GM12878 (cell line): ENCODE data around the gene POGLUT3. TPM values are rescaled to one million over a fixed set of nuclear protein-coding genes. Genes with fewer than 3 reads are reported as not detected.

Experiments
- ATAC-seq: fragments of 200-7000 bp; cut with Tn5 transposase; 3 replicates; pipeline ENCODE4 v1.9.1; 2020; ENCODE audit warnings: mild to moderate bottlenecking, moderate library complexity
- BruUV-seq: library from RNA; stranded (reverse); fragments of 400-500 nt; replicated peaks from 2 replicates; lab custom pipeline; 2021; lab: Mats Ljungman, UMichigan
- CTCF ChIA-PET: fragments of 300-600 bp; sonication (Branson Sonifier 250); formaldehyde crosslinking; extraction: SDS; loops from one replicate; lab custom pipeline; 2021; ENCODE audit warnings: inconsistent platforms; lab: Yijun Ruan, JAX
- POLR2A ChIA-PET: fragments of 350-600 bp; formaldehyde crosslinking; extraction: SDS; loops from one replicate; lab custom pipeline; 2021; ENCODE audit warnings: inconsistent platforms; lab: Charles Lee
- RAD21 ChIA-PET: fragments of 300-600 bp; sonication (Branson Sonifier 250); formaldehyde crosslinking; loops from one replicate; lab custom pipeline; 2023; ENCODE audit warnings: antibody characterized with exemption; ENCODE audit not compliant: unreplicated experiment; lab: Charles Lee
- SMC1A ChIA-PET: fragments of 300-600 bp; sonication (Branson Sonifier 250); formaldehyde crosslinking; loops from one replicate; lab custom pipeline; 2023; ENCODE audit not compliant: unreplicated experiment, uncharacterized antibody; lab: Charles Lee
- DNase-seq: peaks from one replicate; pipeline ENCODE4 v3.0.0-alpha.2; 2011; ENCODE audit warnings: low read depth, low spot score
- FAIRE-seq: peaks from 3 replicates; lab custom pipeline; 2011; peaks lifted over from hg19 to GRCh38; lab: Jason Lieb, UNC
- H2AFZ ChIP-seq: 2 replicates; pipeline ENCODE4 v1.6.0; 2011; ENCODE audit warnings: low read depth, low read length, control low read depth; ENCODE audit not compliant: control insufficient read depth
- H3K27ac ChIP-seq: 2 replicates; pipeline ENCODE4 v1.5.1; 2011; ENCODE audit warnings: control low read depth; ENCODE audit not compliant: control insufficient read depth, insufficient read depth
- H3K27me3 ChIP-seq, 2 experiments: replicated peaks in 1 of 2; 2 replicates each; pipeline versions ENCODE4 v1.6.0 to v1.6.1; 2011; ENCODE audit warnings: low read length in 1 of 2; ENCODE audit not compliant: control insufficient read depth in 2 of 2, insufficient read depth in 2 of 2
- H3K36me3 ChIP-seq, 2 experiments: 2 replicates each; pipeline ENCODE4 v1.5.1; 2011; ENCODE audit warnings: low read length in 1 of 2; ENCODE audit not compliant: control insufficient read depth in 2 of 2, insufficient read depth in 2 of 2
- H3K4me1 ChIP-seq: 2 replicates; pipeline ENCODE4 v1.6.1; 2011; ENCODE audit warnings: mild to moderate bottlenecking, low read length, moderate library complexity, mixed read lengths; ENCODE audit not compliant: control insufficient read depth, insufficient read depth
- H3K4me2 ChIP-seq: 2 replicates; pipeline ENCODE4 v1.6.0; 2011; ENCODE audit warnings: control low read depth; ENCODE audit not compliant: control insufficient read depth, insufficient read depth
- H3K4me3 ChIP-seq: fragments of 200-600 bp; sonication (generic); 2 replicates; pipeline ENCODE4 v1.5.1; 2016
- H3K79me2 ChIP-seq: 2 replicates; pipeline ENCODE4 v1.6.0; 2011; ENCODE audit warnings: low read length; ENCODE audit not compliant: control insufficient read depth, insufficient read depth
- H3K9ac ChIP-seq: 2 replicates; pipeline ENCODE4 v1.8.0; 2011; ENCODE audit warnings: low read length, control low read depth, mixed read lengths; ENCODE audit not compliant: control insufficient read depth, insufficient read depth
- H3K9me3 ChIP-seq: replicated peaks from 3 replicates; pipeline ENCODE4 v1.5.1; 2011; ENCODE audit warnings: mild to moderate bottlenecking, low read length; ENCODE audit not compliant: control insufficient read depth, insufficient read depth
- H4K20me1 ChIP-seq: 2 replicates; pipeline ENCODE4 v1.6.0; 2011; ENCODE audit not compliant: control insufficient read depth, insufficient read depth
- ASH2L ChIP-seq: fragments of 300-600, 200-600 bp; sonication (generic); IDR thresholded peaks from 2 replicates; pipeline ENCODE4 v1.6.1; 2017; ENCODE audit warnings: low read depth, mild to moderate bottlenecking, borderline replicate concordance
- ATF7 ChIP-seq: fragments of 450-650 bp; IDR thresholded peaks from 2 replicates; pipeline ENCODE4 v1.6.1; 2016; ENCODE audit warnings: low read depth, mild to moderate bottlenecking
- BHLHE40 ChIP-seq, 2 experiments: fragments of 450-650 bp in 1 of 2; IDR thresholded peaks; 2 replicates each; pipeline ENCODE4 v1.6.1; 2011 to 2017; ENCODE audit warnings: low read depth in 2 of 2, borderline replicate concordance in 1 of 2, improper control_type of control experiment in 1 of 2, low read length in 1 of 2, mild to moderate bottlenecking in 1 of 2
- DPF2 ChIP-seq: fragments of 450-650 bp; IDR thresholded peaks from 2 replicates; pipeline ENCODE4 v1.6.1; 2017; ENCODE audit warnings: mild to moderate bottlenecking
- FOS ChIP-seq: IDR thresholded peaks from 3 replicates; pipeline ENCODE4 v1.6.1; 2011; ENCODE audit warnings: borderline replicate concordance; ENCODE audit not compliant: insufficient read length; ENCODE audit errors: extremely low read depth
- GATAD2B ChIP-seq: fragments of 450-650 bp; conservative IDR thresholded peaks from 2 replicates; pipeline ENCODE4 v1.6.1; 2017; ENCODE audit warnings: low read depth, mild to moderate bottlenecking, moderate library complexity
- HCFC1 ChIP-seq: fragments of 150-350 bp; IDR thresholded peaks from 2 replicates; pipeline ENCODE4 v1.6.1; 2014; ENCODE audit warnings: low read length
- MLLT1 ChIP-seq: fragments of 450-650 bp; IDR thresholded peaks from 2 replicates; pipeline ENCODE4 v1.6.1; 2016; ENCODE audit warnings: mild to moderate bottlenecking
- MXI1 ChIP-seq: fragments of 150-350 bp; IDR thresholded peaks from 2 replicates; pipeline ENCODE4 v1.6.1; 2011; ENCODE audit warnings: low read depth, mild to moderate bottlenecking, inconsistent platforms, low read length, improper control_type of control experiment
- NFXL1 ChIP-seq: fragments of 450-650 bp; IDR thresholded peaks from 2 replicates; pipeline ENCODE4 v1.6.1; 2017; ENCODE audit warnings: antibody characterized with exemption, mild to moderate bottlenecking, borderline replicate concordance
- NFYA ChIP-seq: IDR thresholded peaks from 2 replicates; pipeline ENCODE4 v1.6.1; 2011; ENCODE audit warnings: low read depth, mild to moderate bottlenecking, low read length, improper control_type of control experiment, borderline replicate concordance
- POLR2AphosphoS2 ChIP-seq: IDR thresholded peaks from 2 replicates; pipeline ENCODE4 v1.6.1; 2011; ENCODE audit warnings: low read depth, mild to moderate bottlenecking, low read length, improper control_type of control experiment, moderate library complexity
- RELB ChIP-seq: fragments of 450-650 bp; IDR thresholded peaks from 2 replicates; pipeline ENCODE4 v1.6.1; 2017; ENCODE audit warnings: low read depth, mild to moderate bottlenecking, moderate library complexity
- RFX5 ChIP-seq: IDR thresholded peaks from 2 replicates; pipeline ENCODE4 v1.6.1; 2011; ENCODE audit warnings: low read depth, low read length, improper control_type of control experiment
- SMAD5 ChIP-seq: IDR thresholded peaks from 2 replicates; pipeline ENCODE4 v1.6.1; 2016; ENCODE audit warnings: antibody characterized with exemption, low read depth
- STAT1 ChIP-seq: fragments of 450-650 bp; conservative IDR thresholded peaks from 2 replicates; pipeline ENCODE4 v1.6.1; 2014; ENCODE audit warnings: antibody characterized with exemption, mild to moderate bottlenecking
- TCF3 ChIP-seq: IDR thresholded peaks from 2 replicates; pipeline ENCODE4 v1.6.1; 2012; ENCODE audit warnings: low read depth, mild to moderate bottlenecking, low read length, borderline replicate concordance; ENCODE audit not compliant: insufficient read depth
- ZBED1 ChIP-seq: IDR thresholded peaks from 2 replicates; pipeline ENCODE4 v1.6.1; 2016; ENCODE audit warnings: borderline replicate concordance
- ZNF687 ChIP-seq: fragments of 450-650 bp; IDR thresholded peaks from 2 replicates; pipeline ENCODE4 v1.6.1; 2017; ENCODE audit warnings: mild to moderate bottlenecking, moderate library complexity
- WGBS: methylation state at CpG from one replicate; pipeline ENCODE4 v1.1.6; 2016; ENCODE audit warnings: low lambda C conversion rate; ENCODE audit not compliant: insufficient replicate concordance, insufficient coverage; ENCODE audit errors: missing lambda C conversion rate; 5-methylcytosine and 5-hydroxymethylcytosine counted together
- in situ Hi-C: fragments of 300-500 bp; cut with MboI; formaldehyde crosslinking; loops from 9 replicates; pipeline ENCODE4 v1.14.3; 2018; ENCODE audit warnings: mixed read lengths
- intact Hi-C: fragments of 100-400 bp; cut with micrococcal nuclease; formaldehyde crosslinking; loops from one replicate; pipeline ENCODE4 v1.14.2; 2022; ENCODE audit not compliant: unreplicated experiment
- polyA plus RNA-seq, 11 experiments: library from polyadenylated mRNA; depleted of rRNA in 4 of 11; unstranded in 6 of 11; stranded (reverse) in 5 of 11; fragments of >200 nt; fragmentation: Nextera tagmentation in 4 of 11; fragmentation: Illumina TruSeq in 1 of 11; extraction: Ambion mirVana in 4 of 11; extraction: Trizol in 1 of 11; gene quantifications; 1 replicate in 1 of 11; 2 replicates in 10 of 11; pipeline versions ENCODE4 v1.2.1 to v1.2.3, GENCODE V29; 2011 to 2016; ENCODE audit warnings: inconsistent platforms in 2 of 11, missing spikeins in 2 of 11, low read depth in 1 of 11
- total RNA-seq, 4 experiments: library from RNA; depleted of rRNA in 3 of 4; stranded (reverse); fragments of >200 nt in 3 of 4; fragmentation: Illumina TruSeq in 1 of 4; extraction: Trizol in 1 of 4; gene quantifications; 2 replicates each; pipeline versions ENCODE4 v1.2.1 to v1.2.3, GENCODE V29; 2013 to 2021

Gene POGLUT3
- total and polyA plus RNA-seq, 10 of the 15 experiments (the other 5 are each of a cell fraction or from before 2014, with no cell fraction given) = 3.7 to 21.5 (median 12.9) TPM

- Histone ChIP-seq H3K27me3 (no peaks in the 10 kb centered on the region), H3K9ac (no peak overlapping the region), H3K79me2 (no peaks in the 10 kb centered on the region), H3K4me1 (no peaks in the 10 kb centered on the region), H3K4me3 (no peak overlapping the region), H3K9me3 (no peaks in the 10 kb centered on the region), H2AFZ (no peak overlapping the region)
- ChIA-PET CTCF (interaction anchor here (1.5 kb wide), 1 partner anchor 169 kb away, joined by 3 read pairs; no protein-coding TSS in a partner anchor), SMC1A (interaction anchor here (1.3 to 2.4 kb wide), 2 partner anchors 25 to 160 kb away, joined by 3 to 6 read pairs; no protein-coding TSS in a partner anchor)
- FAIRE-seq = no peak
- WGBS = 98% methylated on average over 3 of the region's 3 CpGs
- in situ Hi-C loops = no loop called here
- TF ChIP-seq GATAD2B = no peak
- no peak for TF ChIP-seq MXI1
- no peak for TF ChIP-seq ZNF687
- TF ChIP-seq STAT1 = no peak
- no peak for TF ChIP-seq RFX5
- TF ChIP-seq SMAD5 = no peak
- no peak for TF ChIP-seq ZBED1
- TF ChIP-seq ATF7 = no peak
- TF ChIP-seq MLLT1 = no peak
- no peak for TF ChIP-seq FOS
- TF ChIP-seq HCFC1 = no peak
- no peak for TF ChIP-seq NFXL1
- no peak for TF ChIP-seq DPF2
- no peak for TF ChIP-seq NFYA
- no peak for TF ChIP-seq RELB
- no peak for TF ChIP-seq ASH2L
- no peak for TF ChIP-seq POLR2AphosphoS2
- TF ChIP-seq BHLHE40 (IDR thresholded peaks at IDR 0.05; ENCODE audit: borderline replicate concordance in 1 of 2, low read depth in 2 of 2, low read length in 1 of 2) = no peak
- no peak for TF ChIP-seq TCF3
- TF ChIP-seq, all 136 proteins: peak for 0
- Histone ChIP-seq H3K4me2 (no peak overlapping the region), H3K36me3 (peaks cover 0 to 15% of the 10 kb centered on the region in 2 experiments; a peak in 2 of 4 replicates), H3K27ac (no peak overlapping the region), H4K20me1 (no peaks in the 10 kb centered on the region)
- ATAC-seq = no peak
- no peak for DNase-seq
- POLR2A ChIA-PET = no interaction called here
- BruUV-seq = no TSS peak
- RAD21 ChIA-PET = no interaction called here
- intact Hi-C loops = no loop called here
Observed at GRCh38 chr11:108486331-108486730, 11.9 kb downstream of the POGLUT3 start.
